PC-3 (cell line): ENCODE data around the gene NFU1. TPM values are rescaled to one million over a fixed set of nuclear protein-coding genes. Genes with fewer than 3 reads are reported as not detected.

Experiments
- ATAC-seq: fragments of 200-7000 bp; cut with Tn5 transposase; 2 replicates; pipeline ENCODE4 v1.9.1; 2020; ENCODE audit warnings: mild to moderate bottlenecking, moderate library complexity
- BruUV-seq: library from RNA; stranded (reverse); fragments of 400-500 nt; replicated peaks from 2 replicates; lab custom pipeline; 2021; lab: Mats Ljungman, UMichigan
- CTCF ChIA-PET: fragments of 300-600 bp; sonication (Branson Sonifier 250); formaldehyde crosslinking; loops from one replicate; lab custom pipeline; 2022; ENCODE audit warnings: antibody characterized with exemption; lab: Charles Lee
- POLR2A ChIA-PET: fragments of 300-600 bp; sonication (Branson Sonifier 250); formaldehyde crosslinking; loops from one replicate; lab custom pipeline; 2022; ENCODE audit warnings: antibody characterized with exemption; ENCODE audit not compliant: unreplicated experiment; lab: Charles Lee
- DNase-seq: peaks from one replicate; pipeline ENCODE4 v3.0.0-alpha.2; 2015
- H2AFZ ChIP-seq: fragments of 300-600 bp; sonication (generic); 2 replicates; pipeline ENCODE4 v1.6.0; 2016; ENCODE audit warnings: antibody characterized with exemption, low read length
- H3F3A ChIP-seq: fragments of 300-600 bp; sonication (generic); one replicate; pipeline ENCODE4 v1.6.0; 2017; ENCODE audit warnings: antibody characterized with exemption, low read length, control low read depth, mild to moderate bottlenecking; ENCODE audit not compliant: unreplicated experiment
- H3K27ac ChIP-seq: fragments of 300-600 bp; sonication (generic); 2 replicates; pipeline ENCODE4 v1.5.1; 2016; ENCODE audit warnings: mild to moderate bottlenecking, low read length
- H3K27me3 ChIP-seq: fragments of 300-600 bp; sonication (generic); 2 replicates; pipeline ENCODE4 v1.6.1; 2016; ENCODE audit warnings: low read length, mixed read lengths
- H3K36me3 ChIP-seq: fragments of 300-600 bp; sonication (generic); 2 replicates; pipeline ENCODE4 v1.6.1; 2016; ENCODE audit warnings: low read depth, mixed run types, low read length, mixed read lengths
- H3K4me1 ChIP-seq: fragments of 300-600 bp; sonication (generic); 2 replicates; pipeline ENCODE4 v1.5.1; 2016; ENCODE audit warnings: low read length; ENCODE audit not compliant: insufficient read depth
- H3K4me2 ChIP-seq: fragments of 300-600 bp; sonication (generic); 2 replicates; pipeline ENCODE4 v1.6.0; 2016; ENCODE audit warnings: low read length
- H3K4me3 ChIP-seq: fragments of 300-600 bp; sonication (generic); 2 replicates; pipeline ENCODE4 v1.5.1; 2016; ENCODE audit warnings: mild to moderate bottlenecking, low read length, mixed read lengths
- H3K79me2 ChIP-seq: fragments of 300-600 bp; sonication (generic); 2 replicates; pipeline ENCODE4 v1.6.1; 2017; ENCODE audit warnings: low read length, mixed read lengths
- H3K9ac ChIP-seq: fragments of 300-600 bp; sonication (generic); 2 replicates; pipeline ENCODE4 v1.6.0; 2016; ENCODE audit warnings: mild to moderate bottlenecking, low read length
- H3K9me2 ChIP-seq: fragments of 300-600 bp; sonication (generic); replicated peaks from 2 replicates; pipeline ENCODE4 v1.6.1; 2016; ENCODE audit warnings: mixed run types, low read length, mixed read lengths
- H3K9me3 ChIP-seq: fragments of 300-600 bp; sonication (generic); 2 replicates; pipeline ENCODE4 v1.6.1; 2016; ENCODE audit warnings: low read length, mixed read lengths
- H4K20me1 ChIP-seq: fragments of 300-600 bp; sonication (generic); 2 replicates; pipeline ENCODE4 v1.6.1; 2016; ENCODE audit warnings: low read length, mixed read lengths
- CTCF ChIP-seq: fragments of 300-600 bp; sonication (generic); conservative IDR thresholded peaks from 2 replicates; pipeline ENCODE4 v1.5.1; 2017; ENCODE audit warnings: antibody characterized with exemption, low read depth, mild to moderate bottlenecking, low read length
- EZH2 ChIP-seq: fragments of 300-600 bp; sonication (generic); IDR thresholded peaks from one replicate; pipeline ENCODE4 v1.6.1; 2017; ENCODE audit warnings: antibody characterized with exemption, mild to moderate bottlenecking, low read length; ENCODE audit not compliant: unreplicated experiment
- EZH2phosphoT487 ChIP-seq: fragments of 300-600 bp; sonication (generic); IDR thresholded peaks from 2 replicates; pipeline ENCODE4 v1.6.1; 2018; ENCODE audit warnings: mild to moderate bottlenecking, antibody characterized with exemption, low read length, borderline replicate concordance
- intact Hi-C: fragments of 100-400 bp; cut with micrococcal nuclease; formaldehyde crosslinking; loops from 2 replicates; pipeline ENCODE4 v1.9.0; 2023
- total RNA-seq: library from RNA; depleted of rRNA; stranded (reverse); fragments of >200 nt; gene quantifications from 2 replicates; pipeline ENCODE4 v1.2.3, GENCODE V29; 2014

The NFU1 gene
- total RNA-seq, 1 experiment from 2014 or later = 45.6 TPM

GRCh38 chr2:69434753-69435152 lies 2.5 kb downstream of the NFU1 start:
- ATAC-seq = no peak
- CTCF ChIA-PET = no interaction called here
- Histone ChIP-seq H3F3A (no peaks in the 10 kb centered on the region), H3K27ac (no peak overlapping the region), H3K4me2 (no peak overlapping the region), H3K9me2 (no peaks in the 10 kb centered on the region), H2AFZ (no peak overlapping the region), H3K27me3 (no peaks in the 10 kb centered on the region), H3K4me1 (peaks cover 15% of the 10 kb centered on the region), H3K9me3 (no peaks in the 10 kb centered on the region), H3K79me2 (peaks cover 18% of the 10 kb centered on the region), H3K36me3 (no peaks in the 10 kb centered on the region; the same call in 1 of the 2 replicates), H4K20me1 (no peaks in the 10 kb centered on the region), H3K4me3 (no peak overlapping the region), H3K9ac (no peak overlapping the region)
- TF ChIP-seq CTCF = no peak
- TF ChIP-seq EZH2 = no peak
- no peak for TF ChIP-seq EZH2phosphoT487
- no peak for DNase-seq
- intact Hi-C loops = no loop called here
- POLR2A ChIA-PET = no interaction called here
- BruUV-seq = no TSS peak

DNA sequence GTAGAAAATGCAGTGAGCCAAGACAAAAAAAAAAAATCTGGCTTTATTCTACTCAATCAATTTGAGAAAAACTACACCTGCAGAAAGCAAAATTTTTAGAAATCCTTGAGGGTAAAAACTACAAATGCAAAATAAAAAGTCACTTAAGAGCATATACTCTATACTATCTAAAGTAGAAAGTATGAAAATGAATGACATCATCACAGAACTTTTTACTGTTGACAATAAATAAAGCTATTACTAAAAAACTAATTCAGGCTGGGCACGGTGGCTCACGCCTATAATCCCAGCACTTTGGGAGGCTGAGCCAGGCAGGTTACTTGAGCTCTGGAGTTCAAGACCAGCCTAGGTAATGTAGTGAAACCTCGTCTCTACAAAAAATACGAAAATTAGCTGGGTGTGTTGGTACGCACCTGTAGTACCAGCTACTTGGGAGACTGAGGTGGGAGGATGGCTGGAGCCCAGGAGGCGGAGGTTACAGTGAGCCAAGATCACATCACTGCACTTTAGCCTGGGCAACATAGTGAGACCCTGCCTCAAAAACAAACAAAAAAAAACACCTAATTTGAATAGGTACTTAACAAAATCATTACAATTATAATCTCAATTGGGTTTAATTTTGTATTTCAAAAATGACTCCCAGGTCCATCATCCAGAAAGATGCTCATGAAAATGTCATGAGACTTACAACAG lies 7.6 kb downstream of the NFU1 start:
- H3K4me3 ChIP-seq = no peak overlapping the region
- no peaks in the 10 kb centered on the region for H3K9me3 ChIP-seq
- CTCF ChIA-PET = no interaction called here
- no peak overlapping the region for H2AFZ ChIP-seq
- no peak overlapping the region for H3K9ac ChIP-seq
- intact Hi-C loops = no loop called here
- H3K4me1 ChIP-seq = no peaks in the 10 kb centered on the region
- DNase-seq = no peak
- TF ChIP-seq EZH2 (no peak), CTCF (no peak)
- no peak overlapping the region for H3K27ac ChIP-seq
- H3K79me2 ChIP-seq = no peaks in the 10 kb centered on the region
- H3K4me2 ChIP-seq = no peak overlapping the region
- BruUV-seq = no TSS peak
- no peak for ATAC-seq
- no peaks in the 10 kb centered on the region for H3F3A ChIP-seq
- no peaks in the 10 kb centered on the region for H3K9me2 ChIP-seq
- H3K36me3 ChIP-seq = no peaks in the 10 kb centered on the region; the same call in 1 of the 2 replicates
- no peaks in the 10 kb centered on the region for H3K27me3 ChIP-seq
- POLR2A ChIA-PET = no interaction called here
- no peaks in the 10 kb centered on the region for H4K20me1 ChIP-seq

- no peaks in the 10 kb centered on the region for H3K9me3 ChIP-seq
- no peak overlapping the region for H3K4me2 ChIP-seq
- no peak for DNase-seq
- no peaks in the 10 kb centered on the region for H4K20me1 ChIP-seq
- H3K36me3 ChIP-seq = no peaks in the 10 kb centered on the region; the same call in 1 of the 2 replicates
- no peaks in the 10 kb centered on the region for H3K9me2 ChIP-seq
- H3K79me2 ChIP-seq = no peaks in the 10 kb centered on the region
- H3K4me3 ChIP-seq = no peak overlapping the region
- H3K9ac ChIP-seq = no peak overlapping the region
- BruUV-seq = no TSS peak
- no peak overlapping the region for H3K27ac ChIP-seq
- ATAC-seq = no peak
- H3K4me1 ChIP-seq = no peaks in the 10 kb centered on the region
- ChIA-PET CTCF (no interaction called here), POLR2A (interaction anchor here (0.7 to 0.8 kb wide), 2 partner anchors 90 to 93 kb away, joined by 3 to 6 read pairs; no protein-coding TSS in a partner anchor)
- TF ChIP-seq EZH2 (no peak), EZH2phosphoT487 (no peak), CTCF (no peak)
- no peaks in the 10 kb centered on the region for H3K27me3 ChIP-seq
- H2AFZ ChIP-seq = no peak overlapping the region
- no peaks in the 10 kb centered on the region for H3F3A ChIP-seq
- intact Hi-C loops = no loop called here
These were observed 8.3 kb downstream of the NFU1 start for GRCh38 chr2:69428981-69429380.
